SK-N-SH treated with all-trans-retinoic acid at 6 μM for 48 hours (cell line): ENCODE measurements around the gene NALCN.

Experiments
- ATAC-seq: fragments of 200-7000 bp; cut with Tn5 transposase; 3 replicates; pipeline ENCODE4 v1.9.1; 2020; ENCODE audit warnings: mild to moderate bottlenecking, moderate library complexity
- ARNTL ChIP-seq: fragments of 450-650 bp; formaldehyde crosslinking; IDR thresholded peaks from 2 replicates; pipeline ENCODE4 v1.5.0; 2020; ENCODE audit warnings: low read depth, mild to moderate bottlenecking, moderate library complexity, borderline replicate concordance
- BACH2 ChIP-seq: fragments of 250-450 bp; sonication (Bioruptor Pico); IDR thresholded peaks from 2 replicates; pipeline ENCODE4 v1.9.0; 2021; ENCODE audit warnings: mild to moderate bottlenecking, borderline replicate concordance
- CREB5 ChIP-seq: fragments of 250-450 bp; sonication (Bioruptor Pico); IDR thresholded peaks from 2 replicates; pipeline ENCODE4 v1.5.1; 2020; ENCODE audit warnings: low read depth, mild to moderate bottlenecking, moderate library complexity
- CSDC2 ChIP-seq: fragments of 250-450 bp; sonication (Bioruptor Pico); IDR thresholded peaks from 2 replicates; pipeline ENCODE4 v1.5.0; 2020; ENCODE audit warnings: mild to moderate bottlenecking, moderate library complexity
- ESRRG ChIP-seq: fragments of 250-450 bp; sonication (Bioruptor Pico); IDR thresholded peaks from 2 replicates; pipeline ENCODE4 v1.6.1; 2021; ENCODE audit warnings: mild to moderate bottlenecking
- ISL1 ChIP-seq: fragments of 250-450 bp; sonication (Bioruptor Pico); IDR thresholded peaks from 2 replicates; pipeline ENCODE4 v2.1.2; 2022; ENCODE audit warnings: mild to moderate bottlenecking, moderate library complexity
- OSR1 ChIP-seq: fragments of 250-450 bp; sonication (Bioruptor Pico); IDR thresholded peaks from 2 replicates; pipeline ENCODE4 v1.8.0; 2022; ENCODE audit warnings: moderate library complexity, mild to moderate bottlenecking, inconsistent platforms
- PATZ1 ChIP-seq: fragments of 250-450 bp; sonication (Bioruptor Pico); IDR thresholded peaks from 2 replicates; pipeline ENCODE4 v1.8.0; 2020; ENCODE audit warnings: mild to moderate bottlenecking, moderate library complexity, borderline replicate concordance
- POU6F1 ChIP-seq: fragments of 250-450 bp; sonication (Bioruptor Pico); IDR thresholded peaks from 2 replicates; pipeline ENCODE4 v1.8.0; 2021; ENCODE audit warnings: low read depth, mild to moderate bottlenecking, moderate library complexity, borderline replicate concordance
- PPARA ChIP-seq: fragments of 250-450 bp; sonication (Bioruptor Pico); IDR thresholded peaks from 2 replicates; pipeline ENCODE4 v1.5.0; 2020; ENCODE audit warnings: mild to moderate bottlenecking, borderline replicate concordance
- SNAI2 ChIP-seq: fragments of 250-450 bp; sonication (Bioruptor Pico); IDR thresholded peaks from 2 replicates; pipeline ENCODE4 v1.5.0; 2020; ENCODE audit warnings: mild to moderate bottlenecking, moderate library complexity
- TCF4 ChIP-seq: fragments of 250-450 bp; sonication (Bioruptor Pico); IDR thresholded peaks from 2 replicates; pipeline ENCODE4 v1.8.0; 2021; ENCODE audit warnings: mild to moderate bottlenecking, moderate library complexity, borderline replicate concordance
- TSHZ2 ChIP-seq: fragments of 250-450 bp; sonication (Bioruptor Pico); IDR thresholded peaks from 2 replicates; pipeline ENCODE4 v1.5.0; 2020; ENCODE audit warnings: mild to moderate bottlenecking, moderate library complexity
- ZC3H10 ChIP-seq: fragments of 250-450 bp; sonication (Bioruptor Pico); IDR thresholded peaks from 2 replicates; pipeline ENCODE4 v1.5.1; 2021; ENCODE audit warnings: mild to moderate bottlenecking, moderate library complexity
- ZFP3 ChIP-seq: fragments of 250-450 bp; sonication (Bioruptor Pico); IDR thresholded peaks from 2 replicates; pipeline ENCODE4 v1.5.0; 2020; ENCODE audit warnings: mild to moderate bottlenecking, moderate library complexity
- ZFP30 ChIP-seq: fragments of 450-650 bp; formaldehyde crosslinking; IDR thresholded peaks from 2 replicates; pipeline ENCODE4 v1.5.0; 2022; ENCODE audit warnings: mild to moderate bottlenecking, moderate library complexity
- ZNF565 ChIP-seq: fragments of 450-650 bp; formaldehyde crosslinking; conservative IDR thresholded peaks from 2 replicates; pipeline ENCODE4 v1.5.0; 2020; ENCODE audit warnings: low read depth, mild to moderate bottlenecking, moderate library complexity
- ZNF8 ChIP-seq: fragments of 450-650 bp; formaldehyde crosslinking; IDR thresholded peaks from 2 replicates; pipeline ENCODE4 v1.5.0; 2020; ENCODE audit warnings: mild to moderate bottlenecking, moderate library complexity

NALCN gene

GRCh38 chr13:101416181-101417042 lies at the start of gene NALCN:
Gene NALCN (minus strand): TSS chr13:101416508. CDS start chr13:101399126, 17,382 bp downstream.
- TF ChIP-seq TCF4 (CRISPR knock-in tag): no peak
- no peak for TF ChIP-seq ISL1 (CRISPR knock-in tag)
- TF ChIP-seq ZFP30: no peak
- TF ChIP-seq, all 23 proteins: peak for 0
- peak; percentile 92 for ATAC-seq

GRCh38 chr13:101465877-101466276 lies 49.6 kb upstream of the NALCN start:
- TF ChIP-seq ESRRG: no peak
- 0 out of 2 replicates have a peak, but pooled peaks have one; percentile 22 for TF ChIP-seq ZFP3 (CRISPR knock-in tag)
- no peak for TF ChIP-seq SNAI2 (CRISPR knock-in tag)
- TF ChIP-seq ZNF8 (CRISPR knock-in tag): no peak
- TF ChIP-seq TSHZ2 (CRISPR knock-in tag): no peak
- no peak for TF ChIP-seq ARNTL (CRISPR knock-in tag)
- peak; percentile 47; the same call in 1 of the 2 replicates for TF ChIP-seq ISL1 (CRISPR knock-in tag)
- ATAC-seq: peak; percentile 79

- no peak for ATAC-seq
- TF ChIP-seq PPARA (CRISPR knock-in tag): no peak
- TF ChIP-seq TCF4 (CRISPR knock-in tag): no peak
- TF ChIP-seq PATZ1 (CRISPR knock-in tag): no peak
- no peak for TF ChIP-seq ARNTL (CRISPR knock-in tag)
- no peak for TF ChIP-seq ESRRG
- no peak for TF ChIP-seq ZFP3 (CRISPR knock-in tag)
- no peak for TF ChIP-seq ZC3H10
- no peak for TF ChIP-seq BACH2 (CRISPR knock-in tag)
- no peak for TF ChIP-seq POU6F1
- no peak for TF ChIP-seq SNAI2 (CRISPR knock-in tag)
- no peak for TF ChIP-seq ZNF8 (CRISPR knock-in tag)
- TF ChIP-seq OSR1 (CRISPR knock-in tag): no peak
- TF ChIP-seq CSDC2 (CRISPR knock-in tag): no peak
- TF ChIP-seq ZNF565 (CRISPR knock-in tag): no peak
- no peak for TF ChIP-seq ISL1 (CRISPR knock-in tag)
These were observed 40.9 kb upstream of the NALCN start for GRCh38 chr13:101457176-101457575.

- peak; percentile 84 for ATAC-seq
- TF ChIP-seq CREB5 (CRISPR knock-in tag): no peak
- TF ChIP-seq TCF4 (CRISPR knock-in tag): no peak
- TF ChIP-seq ZFP30: no peak
- TF ChIP-seq ARNTL (CRISPR knock-in tag): no peak
- TF ChIP-seq ZNF565 (CRISPR knock-in tag): no peak
- TF ChIP-seq ZC3H10: no peak
These were observed 39.6 kb upstream of the NALCN start for GRCh38 chr13:101455863-101456262.
